Natural killer cell treated with Interleukin-12 subunit alpha and Interleukin-12 subunit beta and Interleukin-15 and Interleukin-18, amount 100 ng/mL, for 72 hours (primary cell): Measurements from ENCODE around the gene MBD3L2B. TPM values are rescaled to one million over a fixed set of nuclear protein-coding genes. Genes with fewer than 3 reads are reported as not detected.

Experiments used
- total RNA-seq, 2 donors: library from RNA; stranded (reverse); gene quantifications; one replicate each; pipeline ENCODE4 v1.2.3, GENCODE V29; 2022

MBD3L2B gene
- total RNA-seq, 2 donors from 2014 or later = not detected

Other genes starting within 250 kb of the MBD3L2B start
- 100 to 1,000 TPM; 166 to 167 TPM for gene VAV1, start 248.7 kb downstream of the MBD3L2B start, total RNA-seq
- 1 to 10 TPM in 1 of 2 donors, under 1 TPM in 1; 1.00 to 2.0 TPM for gene ADGRE1, start 133.9 kb downstream of the MBD3L2B start, total RNA-seq
- gene MBD3L5, start 9.1 kb upstream of the MBD3L2B start, total RNA-seq = not detected
- gene MBD3L4, start 18.7 kb upstream of the MBD3L2B start, total RNA-seq = not detected
- not detected for gene MBD3L2, start 27.9 kb upstream of the MBD3L2B start, total RNA-seq
- not detected for gene MBD3L3, start 37.2 kb upstream of the MBD3L2B start, total RNA-seq
- gene ZNF557, start 48.3 kb upstream of the MBD3L2B start, total RNA-seq = 10 to 100 TPM; 14.0 to 17.3 TPM